ENCODE data around the gene AGTR1. TPM values are rescaled to one million over a fixed set of nuclear protein-coding genes. Genes with fewer than 3 reads are reported as not detected.

Gene AGTR1
- not detected for total RNA-seq

- ATAC-seq (replicated peaks in 1 of 2) (no peak), DNase-seq (no peak)
- H3K36me3 Mint-ChIP-seq (ENCODE audit: insufficient read depth in 2 of 2) = peaks cover 0 to 13% of the 10 kb centered on the region in 2 donors
- no peaks in the 10 kb centered on the region for H3K4me1 Mint-ChIP-seq (ENCODE audit: low read depth)
- peaks cover 34% of the 10 kb centered on the region for H3K27me3 Mint-ChIP-seq (ENCODE audit: low read depth)
- H3K4me3 Mint-ChIP-seq = no peak within 1 kb of the TSS
- H3K9me3 Mint-ChIP-seq = peaks cover 0 to 8% of the 10 kb centered on the region in 2 donors
- H3K27ac Mint-ChIP-seq = no peak within 1 kb of the TSS
These were observed at the start of gene AGTR1 for GRCh38 chr3:148697306-148698189. Gene AGTR1, plus strand, starts transcription at chr3:148697903. Its CDS starts 43,133 bp downstream, at chr3:148741036.

- H3K27me3 Mint-ChIP-seq (ENCODE audit: low read depth) = no peaks in the 10 kb centered on the region
- H3K9me3 Mint-ChIP-seq = peaks cover 1 to 4% of the 10 kb centered on the region in 2 donors
- ATAC-seq (replicated peaks in 1 of 2) (no peak), DNase-seq (no peak)
- no peak overlapping the region for H3K4me3 Mint-ChIP-seq
- no peak overlapping the region for H3K27ac Mint-ChIP-seq
- peaks cover 0 to 1% of the 10 kb centered on the region in 2 donors for H3K36me3 Mint-ChIP-seq (ENCODE audit: insufficient read depth in 2 of 2)
- no peaks in the 10 kb centered on the region for H3K4me1 Mint-ChIP-seq (ENCODE audit: low read depth)
These were observed 48.9 kb upstream of the AGTR1 start for GRCh38 chr3:148648685-148649352.

GRCh38 chr3:148651549-148651948 lies 46.2 kb upstream of the AGTR1 start:
- H3K4me3 Mint-ChIP-seq = no peak overlapping the region
- H3K4me1 Mint-ChIP-seq (ENCODE audit: low read depth) = no peaks in the 10 kb centered on the region
- H3K27me3 Mint-ChIP-seq (ENCODE audit: low read depth) = no peaks in the 10 kb centered on the region
- H3K9me3 Mint-ChIP-seq = peaks cover 2 to 4% of the 10 kb centered on the region in 2 donors
- ATAC-seq (replicated peaks in 1 of 2) (no peak), DNase-seq (no peak)
- no peak overlapping the region for H3K27ac Mint-ChIP-seq
- H3K36me3 Mint-ChIP-seq (ENCODE audit: insufficient read depth in 2 of 2) = peaks cover 0 to 1% of the 10 kb centered on the region in 2 donors

- H3K36me3 Mint-ChIP-seq (ENCODE audit: insufficient read depth in 2 of 2) = peaks cover 0 to 1% of the 10 kb centered on the region in 2 donors
- H3K4me3 Mint-ChIP-seq = no peak overlapping the region
- no peaks in the 10 kb centered on the region for H3K27me3 Mint-ChIP-seq (ENCODE audit: low read depth)
- H3K4me1 Mint-ChIP-seq (ENCODE audit: low read depth) = no peaks in the 10 kb centered on the region
- ATAC-seq (replicated peaks in 1 of 2) (no peak), DNase-seq (no peak)
- H3K9me3 Mint-ChIP-seq = peaks cover 2 to 5% of the 10 kb centered on the region in 2 donors
- H3K27ac Mint-ChIP-seq = no peak overlapping the region
These were observed 43.3 kb upstream of the AGTR1 start for GRCh38 chr3:148654433-148654832.

- Mint-ChIP-seq H3K27ac (no peak overlapping the region), H3K27me3 (ENCODE audit: low read depth) (no peaks in the 10 kb centered on the region), H3K9me3 (peaks cover 2 to 3% of the 10 kb centered on the region in 2 donors), H3K36me3 (ENCODE audit: insufficient read depth in 2 of 2) (peaks cover 0 to 1% of the 10 kb centered on the region in 2 donors), H3K4me3 (no peak overlapping the region), H3K4me1 (ENCODE audit: low read depth) (no peaks in the 10 kb centered on the region)
- ATAC-seq (replicated peaks in 1 of 2) (no peak), DNase-seq (no peak)
These were observed 40.2 kb upstream of the AGTR1 start for GRCh38 chr3:148657470-148657869.

GRCh38 chr3:148659512-148659911 lies 38.2 kb upstream of the AGTR1 start:
- Mint-ChIP-seq H3K27me3 (ENCODE audit: low read depth) (no peaks in the 10 kb centered on the region), H3K4me3 (no peak overlapping the region), H3K9me3 (peaks cover under 1 to 3% of the 10 kb centered on the region in 2 donors), H3K36me3 (ENCODE audit: insufficient read depth in 2 of 2) (no peaks in the 10 kb centered on the region), H3K27ac (no peak overlapping the region), H3K4me1 (ENCODE audit: low read depth) (no peaks in the 10 kb centered on the region)
- DNase-seq (no peak), ATAC-seq (replicated peaks in 1 of 2) (no peak)

- H3K36me3 Mint-ChIP-seq (ENCODE audit: insufficient read depth in 2 of 2) = no peaks in the 10 kb centered on the region
- H3K9me3 Mint-ChIP-seq = peaks cover 2 to 7% of the 10 kb centered on the region in 2 donors
- ATAC-seq (replicated peaks in 1 of 2) = no peak
- no peak overlapping the region for H3K4me3 Mint-ChIP-seq
- H3K27ac Mint-ChIP-seq = no peak overlapping the region
- no peaks in the 10 kb centered on the region for H3K27me3 Mint-ChIP-seq (ENCODE audit: low read depth)
- H3K4me1 Mint-ChIP-seq (ENCODE audit: low read depth) = no peaks in the 10 kb centered on the region
- DNase-seq = no peak
These were observed 17.4 kb upstream of the AGTR1 start for GRCh38 chr3:148680289-148680688.

- H3K4me1 Mint-ChIP-seq (ENCODE audit: low read depth) = no peaks in the 10 kb centered on the region
- ATAC-seq (replicated peaks in 1 of 2) (no peak), DNase-seq (no peak)
- H3K27me3 Mint-ChIP-seq (ENCODE audit: low read depth) = no peaks in the 10 kb centered on the region
- no peak overlapping the region for H3K27ac Mint-ChIP-seq
- no peaks in the 10 kb centered on the region for H3K36me3 Mint-ChIP-seq (ENCODE audit: insufficient read depth in 2 of 2)
- H3K9me3 Mint-ChIP-seq = peaks cover 2 to 7% of the 10 kb centered on the region in 2 donors
- H3K4me3 Mint-ChIP-seq = no peak overlapping the region
These were observed 16.6 kb upstream of the AGTR1 start for GRCh38 chr3:148681080-148681479.

- no peak for ATAC-seq (replicated peaks in 1 of 2)
- Mint-ChIP-seq H3K27ac (no peak overlapping the region), H3K27me3 (ENCODE audit: low read depth) (no peaks in the 10 kb centered on the region), H3K36me3 (ENCODE audit: insufficient read depth in 2 of 2) (no peaks in the 10 kb centered on the region), H3K9me3 (peaks cover 2 to 9% of the 10 kb centered on the region in 2 donors), H3K4me3 (no peak overlapping the region), H3K4me1 (ENCODE audit: low read depth) (no peaks in the 10 kb centered on the region)
- no peak for DNase-seq
These were observed 14.7 kb upstream of the AGTR1 start for GRCh38 chr3:148682997-148683396.

- Mint-ChIP-seq H3K9me3 (peaks cover 1 to 10% of the 10 kb centered on the region in 2 donors), H3K4me1 (ENCODE audit: low read depth) (no peaks in the 10 kb centered on the region), H3K4me3 (no peak overlapping the region), H3K27ac (no peak overlapping the region), H3K27me3 (ENCODE audit: low read depth) (peaks cover 20% of the 10 kb centered on the region), H3K36me3 (ENCODE audit: insufficient read depth in 2 of 2) (peaks cover 0 to 12% of the 10 kb centered on the region in 2 donors)
- no peak for DNase-seq
- no peak for ATAC-seq (replicated peaks in 1 of 2)
These were observed 3.6 kb upstream of the AGTR1 start for GRCh38 chr3:148694116-148694515.

- H3K27ac Mint-ChIP-seq = no peak overlapping the region
- H3K27me3 Mint-ChIP-seq (ENCODE audit: low read depth) = peaks cover 34% of the 10 kb centered on the region
- peaks cover 0 to 4% of the 10 kb centered on the region in 2 donors for H3K9me3 Mint-ChIP-seq
- H3K36me3 Mint-ChIP-seq (ENCODE audit: insufficient read depth in 2 of 2) = peaks cover 0 to 9% of the 10 kb centered on the region in 2 donors
- no peak overlapping the region for H3K4me3 Mint-ChIP-seq
- DNase-seq = no peak
- no peaks in the 10 kb centered on the region for H3K4me1 Mint-ChIP-seq (ENCODE audit: low read depth)
- ATAC-seq (replicated peaks in 1 of 2) = no peak
These were observed 597 bp downstream of the AGTR1 start for GRCh38 chr3:148698190-148698810.

GRCh38 chr3:148705314-148705713 lies 7.6 kb downstream of the AGTR1 start:
- Mint-ChIP-seq H3K27ac (no peak overlapping the region), H3K4me3 (no peak overlapping the region), H3K36me3 (ENCODE audit: insufficient read depth in 2 of 2) (no peaks in the 10 kb centered on the region), H3K9me3 (no peaks in the 10 kb centered on the region), H3K27me3 (ENCODE audit: low read depth) (peaks cover 3% of the 10 kb centered on the region), H3K4me1 (ENCODE audit: low read depth) (no peaks in the 10 kb centered on the region)
- ATAC-seq (replicated peaks in 1 of 2) (no peak), DNase-seq (no peak)
